ENCODE data around the gene DOC2A.
A peak's percentile ranks its signal among the peaks of the same experiment; 100 is the strongest.

The DOC2A gene

GRCh38 chr16:30009085-30009862, 1.6 kb downstream of the DOC2A start:
- DNase-seq, result no peak
- in situ Hi-C loops (cut with MboI; ENCODE audit: low pct_unique_long_range_greater_than_20kb, low sequenced_read_pairs), result loop anchor here (25.0 kb wide), 1 partner anchor 322 kb away; the partner anchor contains the start of gene QPRT

GRCh38 chr16:30007378-30007895, 3.4 kb downstream of the DOC2A start:
- in situ Hi-C loops (cut with MboI; ENCODE audit: low pct_unique_long_range_greater_than_20kb, low sequenced_read_pairs), result loop anchor here (25.0 kb wide), 1 partner anchor 320 kb away; the partner anchor contains the start of gene QPRT

GRCh38 chr16:30006659-30007377, 4.0 kb downstream of the DOC2A start:
- in situ Hi-C loops (cut with MboI; ENCODE audit: low pct_unique_long_range_greater_than_20kb, low sequenced_read_pairs), result loop anchor here (25.0 kb wide), 1 partner anchor 320 kb away; the partner anchor contains the start of gene QPRT
- no peak for DNase-seq

More at GRCh38 chr16:30007378-30007895, 3.4 kb downstream of the DOC2A start:
- DNase-seq, result no peak

- DNase-seq, result no peak
- in situ Hi-C loops (cut with MboI; ENCODE audit: low pct_unique_long_range_greater_than_20kb, low sequenced_read_pairs), result loop anchor here (25.0 kb wide), 1 partner anchor 319 kb away; the partner anchor contains the start of gene QPRT
Measured at GRCh38 chr16:30006095-30006473, 4.7 kb downstream of the DOC2A start.

DNA sequence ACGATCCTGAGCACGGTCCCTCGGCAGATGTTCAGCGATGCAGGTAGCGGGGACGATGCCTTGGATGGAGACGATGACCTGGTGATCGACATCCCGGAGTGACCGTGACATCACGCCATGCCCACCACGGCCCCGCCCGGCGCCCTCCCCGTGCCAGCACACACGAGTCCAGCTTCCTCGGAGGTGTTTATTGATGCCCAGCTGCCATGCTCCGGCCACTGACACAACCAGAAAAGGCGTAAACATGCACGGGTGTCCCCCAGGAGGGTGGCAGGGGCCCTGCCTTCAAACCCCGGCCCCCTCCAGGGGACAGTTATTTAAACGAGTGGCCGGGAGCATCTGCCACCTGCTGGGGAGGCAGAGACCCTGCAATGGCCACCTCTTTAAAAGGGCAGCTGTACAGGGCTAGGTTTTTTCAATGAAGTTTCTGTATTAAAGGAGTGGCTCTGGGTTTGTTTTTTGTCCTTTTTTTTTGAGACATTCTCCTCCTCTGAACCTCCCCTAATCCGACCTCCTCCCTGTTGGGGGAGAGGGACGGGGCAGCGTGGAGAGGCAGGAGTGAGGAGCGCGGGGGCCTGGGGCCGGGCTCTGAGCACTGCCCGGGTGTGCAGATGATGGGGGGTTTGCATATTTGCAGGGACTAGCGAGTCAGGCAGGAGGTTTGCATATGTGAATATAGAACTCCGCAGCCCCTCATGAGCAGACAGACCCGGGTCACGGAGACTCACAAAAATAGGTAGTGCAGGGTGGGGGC, 5.3 kb downstream of the DOC2A start:
- DNase-seq, result peak; percentile 35
- in situ Hi-C loops (cut with MboI; ENCODE audit: low pct_unique_long_range_greater_than_20kb, low sequenced_read_pairs), result loop anchor here (25.0 kb wide), 1 partner anchor 318 kb away; the partner anchor contains the start of gene QPRT

- DNase-seq, result no peak
- in situ Hi-C loops (cut with MboI; ENCODE audit: low pct_unique_long_range_greater_than_20kb, low sequenced_read_pairs), result loop anchor here (25.0 kb wide), 1 partner anchor 318 kb away; the partner anchor contains the start of gene QPRT
Measured at GRCh38 chr16:30004811-30005242, 6.0 kb downstream of the DOC2A start.

DNA sequence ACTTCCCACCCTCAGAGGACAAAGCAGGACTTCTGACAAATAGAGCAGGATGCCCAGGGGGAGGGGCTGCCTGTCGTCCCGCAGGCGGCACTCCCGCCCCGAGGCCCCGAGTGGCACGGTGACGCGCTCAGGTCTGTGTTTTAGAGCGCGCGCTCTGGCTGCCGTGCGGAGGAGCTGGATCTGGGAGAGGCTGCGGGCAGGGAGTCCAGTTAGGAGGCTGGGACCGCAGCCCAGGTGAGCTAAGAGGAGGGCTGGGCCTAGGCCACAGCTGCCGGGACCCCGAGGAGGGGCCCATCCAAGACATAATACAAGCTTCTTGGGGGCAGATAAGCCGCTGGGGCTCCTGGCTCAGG, 6.4 kb downstream of the DOC2A start:
- DNase-seq, result no peak
- in situ Hi-C loops (cut with MboI; ENCODE audit: low pct_unique_long_range_greater_than_20kb, low sequenced_read_pairs), result loop anchor here (25.0 kb wide), 1 partner anchor 317 kb away; the partner anchor contains the start of gene QPRT

GRCh38 chr16:30003670-30004423, 7.0 kb downstream of the DOC2A start:
- in situ Hi-C loops (cut with MboI; ENCODE audit: low pct_unique_long_range_greater_than_20kb, low sequenced_read_pairs), result loop anchor here (25.0 kb wide), 1 partner anchor 317 kb away; the partner anchor contains the start of gene QPRT
- DNase-seq, result no peak

GRCh38 chr16:30002614-30003346, 8.0 kb downstream of the DOC2A start:
- in situ Hi-C loops (cut with MboI; ENCODE audit: low pct_unique_long_range_greater_than_20kb, low sequenced_read_pairs), result loop anchor here (25.0 kb wide), 1 partner anchor 315 kb away; the partner anchor contains the start of gene QPRT
- DNase-seq, result no peak

DNA sequence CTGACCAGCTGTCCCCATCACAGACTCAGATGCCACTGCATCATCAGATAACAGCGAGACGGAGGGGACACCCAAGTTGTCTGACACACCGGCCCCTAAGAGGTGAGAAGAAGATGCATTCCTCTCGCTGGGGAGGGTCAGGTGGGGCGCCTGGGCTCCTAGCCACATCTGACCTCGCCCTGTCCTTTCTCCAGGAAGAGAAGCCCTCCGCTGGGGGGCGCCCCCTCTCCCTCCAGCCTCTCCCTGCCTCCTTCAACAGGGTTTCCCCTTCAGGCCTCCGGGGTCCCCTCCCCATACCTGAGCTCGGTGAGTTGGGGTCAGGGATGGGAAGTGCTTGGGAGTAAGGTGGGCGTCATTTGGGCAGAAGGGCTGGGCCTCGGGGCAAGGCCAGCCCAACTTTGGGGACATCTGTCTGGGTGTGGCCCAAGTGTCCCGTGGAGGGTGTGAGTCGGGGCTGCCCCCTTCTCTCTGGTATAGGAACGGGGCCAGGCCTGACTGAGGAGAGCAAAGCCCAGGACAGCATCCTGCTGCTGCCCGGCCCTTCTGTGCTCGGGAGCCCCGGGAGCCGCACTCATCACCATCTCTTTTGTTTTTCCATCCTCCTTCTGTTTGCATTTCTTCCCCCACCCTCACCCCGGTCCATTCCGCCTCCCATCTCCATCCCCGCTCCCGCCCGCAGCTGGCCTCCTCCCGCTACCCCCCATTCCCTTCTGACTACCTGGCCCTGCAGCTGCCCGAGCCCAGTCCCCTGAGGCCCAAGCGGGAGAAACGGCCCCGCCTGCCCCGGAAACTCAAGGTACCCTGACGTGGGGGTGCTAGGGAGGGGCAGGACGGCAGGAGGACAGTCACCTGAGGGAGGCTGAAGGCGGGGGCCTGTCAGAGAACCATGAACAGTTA, 9.8 kb downstream of the DOC2A start:
- no peak for DNase-seq
- in situ Hi-C loops (cut with MboI; ENCODE audit: low pct_unique_long_range_greater_than_20kb, low sequenced_read_pairs), result loop anchor here (25.0 kb wide), 1 partner anchor 314 kb away; the partner anchor contains the start of gene QPRT

GRCh38 chr16:29999605-30000004, 11.2 kb downstream of the DOC2A start:
- no peak for DNase-seq

GRCh38 chr16:29996766-29997250, 14.0 kb downstream of the DOC2A start:
- in situ Hi-C loops (cut with MboI; ENCODE audit: low pct_unique_long_range_greater_than_20kb, low sequenced_read_pairs), result no loop called here

More at GRCh38 chr16:29999605-30000004, 11.2 kb downstream of the DOC2A start:
- in situ Hi-C loops (cut with MboI; ENCODE audit: low pct_unique_long_range_greater_than_20kb, low sequenced_read_pairs), result loop anchor here (25.0 kb wide), 1 partner anchor 312 kb away; the partner anchor contains the start of gene QPRT

GRCh38 chr16:29995911-29996765, 14.7 kb downstream of the DOC2A start, which contains the start of gene INO80E:
Gene INO80E, plus strand, starts transcription at chr16:29996241. Its CDS starts 70 bp downstream, at chr16:29996311.
- peak; percentile 95 for DNase-seq
- in situ Hi-C loops (cut with MboI; ENCODE audit: low pct_unique_long_range_greater_than_20kb, low sequenced_read_pairs), result no loop called here

More at GRCh38 chr16:29996766-29997250, 14.0 kb downstream of the DOC2A start:
- DNase-seq, result peak; percentile 27

- in situ Hi-C loops (cut with MboI; ENCODE audit: low pct_unique_long_range_greater_than_20kb, low sequenced_read_pairs), result no loop called here
- DNase-seq, result peak; percentile 83
Measured at GRCh38 chr16:29995324-29995910, 15.4 kb downstream of the DOC2A start, which contains the start of gene HIRIP3. Gene HIRIP3, minus strand, starts transcription at chr16:29995617. Its CDS starts 12 bp downstream, at chr16:29995605.
